ENCODE measurements around the gene FASTK. TPM values are rescaled to one million over a fixed set of nuclear protein-coding genes. Genes with fewer than 3 reads are reported as not detected.

The FASTK gene
- total and polyA plus RNA-seq, 2 of the 4 experiments (the other 2 are of a cell fraction), result 53.8 to 115 TPM

DNA sequence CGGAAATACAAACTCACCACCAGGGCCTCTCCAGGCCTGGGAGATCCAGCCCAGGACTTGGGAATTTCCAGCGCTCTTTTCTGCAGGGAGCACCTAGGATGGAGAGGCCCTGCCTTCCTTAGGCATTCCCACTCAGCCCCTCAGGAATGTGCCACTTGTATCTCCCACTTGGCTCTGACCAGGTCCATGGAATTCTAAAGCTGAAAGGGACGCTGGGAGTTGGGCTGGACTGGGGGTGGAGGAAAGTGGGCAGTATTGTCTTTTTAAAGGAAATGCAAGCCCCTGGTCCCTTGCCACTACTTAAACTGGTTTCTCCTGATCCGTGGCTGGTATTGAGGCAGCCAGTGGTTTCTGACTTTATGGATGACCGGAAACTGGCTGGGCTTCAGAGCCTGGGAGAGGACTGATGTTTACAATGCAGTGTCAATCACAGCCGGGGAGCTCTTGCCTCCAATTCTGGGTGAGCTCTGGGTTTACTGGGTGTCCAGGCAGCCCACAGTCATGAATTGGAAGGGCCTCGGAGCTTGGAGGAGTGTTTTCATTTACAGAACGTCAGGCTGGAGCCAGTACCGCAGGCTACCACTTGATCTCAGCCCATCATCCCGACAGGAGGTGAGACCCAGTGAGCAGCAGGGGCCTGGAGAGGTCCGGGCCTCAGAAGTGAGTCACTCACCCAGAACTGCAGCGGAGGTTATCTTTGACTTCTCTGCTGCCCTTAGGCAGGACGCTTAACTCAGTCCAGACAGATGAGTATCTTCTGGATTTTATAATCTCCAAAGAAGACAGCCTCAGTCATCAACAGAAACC lies 32.9 kb upstream of the FASTK start:
- in situ Hi-C loops (cut with MboI; ENCODE audit: low sequenced_read_pairs) (loop anchor here (5.0 to 25.0 kb wide), 2 partner anchors 91 to 326 kb away; partner anchors contain the start of gene ATG9B), intact Hi-C loops (cut with micrococcal nuclease) (loop anchor here (5.0 kb wide), 2 partner anchors 101 to 216 kb away; no protein-coding TSS in a partner anchor), dilution Hi-C loops (cut with HindIII; ENCODE audit: low sequenced_read_pairs, unreplicated experiment) (no loop called here)
- peaks cover 83% of the 10 kb centered on the region for H4K20me1 ChIP-seq (ENCODE audit: insufficient read depth, low read length)
- H4K8ac ChIP-seq (ENCODE audit: low read depth in 2 of 2, low read length in 2 of 2), result peak overlapping the region; percentile 5 to 82; a peak in 3 of 4 replicates
- no peaks in the 10 kb centered on the region for H3K27me3 ChIP-seq (ENCODE audit: control insufficient read depth, insufficient read depth, low read length)
- peak overlapping the region; percentile 81 for H4K91ac ChIP-seq (ENCODE audit: insufficient read depth, low read depth, low read length)
- peak overlapping the region; percentile 84 for H2BK120ac ChIP-seq (ENCODE audit: low read depth, low read length)
- no peaks in the 10 kb centered on the region for H3K9me3 ChIP-seq (ENCODE audit: control insufficient read depth, insufficient read depth, low read length)
- H2BK15ac ChIP-seq (ENCODE audit: low read depth, low read length), result peak overlapping the region; percentile 29; the same call in 2 of the 3 replicates
- H3K79me1 ChIP-seq (ENCODE audit: low read depth in 1 of 2, low read length in 2 of 2), result peaks cover 20 to 76% of the 10 kb centered on the region in 2 experiments
- peak overlapping the region; percentile 27 for H2AK5ac ChIP-seq (ENCODE audit: low read depth, low read length)
- H3K9ac ChIP-seq (ENCODE audit: low read depth, low read length), result peak overlapping the region; percentile 15; the same call in 1 of the 2 replicates
- CTCF ChIA-PET, result interaction anchor here (0.6 to 1.0 kb wide), 3 partner anchors 19 to 220 kb away, joined by 3 to 7 read pairs (median 5); partner anchors contain the start of gene ABCB8
- peak overlapping the region; percentile 63 for H2BK5ac ChIP-seq (ENCODE audit: low read depth, low read length, poor library complexity, severe bottlenecking)
- DNase-seq, result peak; percentile 93
- peak overlapping the region; percentile 66 for H3K27ac ChIP-seq (ENCODE audit: insufficient read depth, low read length)
- H3K4ac ChIP-seq (ENCODE audit: low read depth, low read length), result peak overlapping the region; percentile 91
- H3K23ac ChIP-seq (ENCODE audit: low read depth, low read length), result peak overlapping the region; percentile 64
- WGBS, 2 experiments (ENCODE audit: extremely low coverage in 2 of 2, insufficient read length in 1 of 2), result 0% methylated on average over 7 of the region's 13 CpGs; no CpG with 5 or more reads in 1 of the 2 experiments
- peak overlapping the region; percentile 74 for H3K14ac ChIP-seq (replicated peaks; ENCODE audit: low read depth, low read length)
- H3K36me3 ChIP-seq (ENCODE audit: control insufficient read depth, insufficient read depth, low read length), result peaks cover 16% of the 10 kb centered on the region
- no peak overlapping the region for H3K4me3 ChIP-seq (ENCODE audit: insufficient read depth, low read depth, low read length)
- H2AK9ac ChIP-seq (replicated peaks; ENCODE audit: low read depth, low read length, poor library complexity), result peak overlapping the region; percentile 93
- H4K5ac ChIP-seq (ENCODE audit: low read depth, low read length), result no peak overlapping the region
- TF ChIP-seq, protein P1, sequence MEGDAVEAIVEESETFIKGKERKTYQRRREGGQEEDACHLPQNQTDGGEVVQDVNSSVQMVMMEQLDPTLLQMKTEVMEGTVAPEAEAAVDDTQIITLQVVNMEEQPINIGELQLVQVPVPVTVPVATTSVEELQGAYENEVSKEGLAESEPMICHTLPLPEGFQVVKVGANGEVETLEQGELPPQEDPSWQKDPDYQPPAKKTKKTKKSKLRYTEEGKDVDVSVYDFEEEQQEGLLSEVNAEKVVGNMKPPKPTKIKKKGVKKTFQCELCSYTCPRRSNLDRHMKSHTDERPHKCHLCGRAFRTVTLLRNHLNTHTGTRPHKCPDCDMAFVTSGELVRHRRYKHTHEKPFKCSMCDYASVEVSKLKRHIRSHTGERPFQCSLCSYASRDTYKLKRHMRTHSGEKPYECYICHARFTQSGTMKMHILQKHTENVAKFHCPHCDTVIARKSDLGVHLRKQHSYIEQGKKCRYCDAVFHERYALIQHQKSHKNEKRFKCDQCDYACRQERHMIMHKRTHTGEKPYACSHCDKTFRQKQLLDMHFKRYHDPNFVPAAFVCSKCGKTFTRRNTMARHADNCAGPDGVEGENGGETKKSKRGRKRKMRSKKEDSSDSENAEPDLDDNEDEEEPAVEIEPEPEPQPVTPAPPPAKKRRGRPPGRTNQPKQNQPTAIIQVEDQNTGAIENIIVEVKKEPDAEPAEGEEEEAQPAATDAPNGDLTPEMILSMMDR (conservative IDR thresholded peaks at IDR 0.05; ENCODE audit: low read depth, low read length), result no peak
- TF ChIP-seq RFX5 (IDR thresholded peaks at IDR 0.05; ENCODE audit: low read depth, low read length) (no peak), RAD21 (IDR thresholded peaks at IDR 0.05; ENCODE audit: low read length) (no peak), FOS (IDR thresholded peaks at IDR 0.05; ENCODE audit: low read depth, low read length) (peak; percentile 64), MAFK (IDR thresholded peaks at IDR 0.05; ENCODE audit: low read depth, low read length) (no peak), MAZ (IDR thresholded peaks at IDR 0.05; ENCODE audit: borderline replicate concordance, low read depth, low read length) (peak; percentile 41; the same call in 1 of the 2 replicates)
- TF ChIP-seq, protein P2, sequence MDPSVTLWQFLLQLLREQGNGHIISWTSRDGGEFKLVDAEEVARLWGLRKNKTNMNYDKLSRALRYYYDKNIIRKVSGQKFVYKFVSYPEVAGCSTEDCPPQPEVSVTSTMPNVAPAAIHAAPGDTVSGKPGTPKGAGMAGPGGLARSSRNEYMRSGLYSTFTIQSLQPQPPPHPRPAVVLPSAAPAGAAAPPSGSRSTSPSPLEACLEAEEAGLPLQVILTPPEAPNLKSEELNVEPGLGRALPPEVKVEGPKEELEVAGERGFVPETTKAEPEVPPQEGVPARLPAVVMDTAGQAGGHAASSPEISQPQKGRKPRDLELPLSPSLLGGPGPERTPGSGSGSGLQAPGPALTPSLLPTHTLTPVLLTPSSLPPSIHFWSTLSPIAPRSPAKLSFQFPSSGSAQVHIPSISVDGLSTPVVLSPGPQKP (IDR thresholded peaks at IDR 0.05; ENCODE audit: borderline replicate concordance, low read depth, low read length), result no peak
- H3K9me1 ChIP-seq (ENCODE audit: insufficient read depth, low read length), result peaks cover 19% of the 10 kb centered on the region
- no TSS peak for BruUV-seq (replicated peaks)
- POLR2A ChIA-PET (ENCODE audit: unreplicated experiment), result interaction anchor here (1.2 kb wide), 1 partner anchor 25 kb away, joined by 3 read pairs; no protein-coding TSS in a partner anchor
- H2BK20ac ChIP-seq (ENCODE audit: low read depth, low read length), result peak overlapping the region; percentile 63
- no peak overlapping the region for H3K18ac ChIP-seq (ENCODE audit: low read depth, low read length)
- peak; percentile 67 for ATAC-seq (ENCODE audit: low read depth)
- peak overlapping the region; percentile 57 for H3K4me2 ChIP-seq (ENCODE audit: low read depth, low read length)
- H3K56ac ChIP-seq (ENCODE audit: extremely low read depth, insufficient read depth, low read length), result peak overlapping the region; percentile 73
- H2AFZ ChIP-seq (replicated peaks; ENCODE audit: low read length, poor library complexity), result peak overlapping the region; percentile 26
- peaks cover 24% of the 10 kb centered on the region for H3K4me1 ChIP-seq (ENCODE audit: control insufficient read depth, insufficient read depth, low read length)
